HCT116 (cell line): ENCODE results near the gene ERG. TPM values are rescaled to one million over a fixed set of nuclear protein-coding genes. Genes with fewer than 3 reads are reported as not detected.

Experiments used
- ATAC-seq: fragments of 200-7000 bp; cut with Tn5 transposase; 2 replicates; pipeline ENCODE4 v1.9.1; 2020; ENCODE audit warnings: mild to moderate bottlenecking, moderate library complexity
- BruUV-seq: library from RNA; stranded (reverse); fragments of 400-500 nt; replicated peaks from 2 replicates; lab custom pipeline; 2021; lab: Mats Ljungman, UMichigan
- CTCF ChIA-PET: fragments of 300-600 bp; sonication (Branson Sonifier 250); formaldehyde crosslinking; loops from one replicate; lab custom pipeline; 2021; ENCODE audit warnings: antibody characterized with exemption; lab: Charles Lee
- POLR2A ChIA-PET: fragments of 300-600, 350-600 bp; sonication (Branson Sonifier 250); formaldehyde crosslinking; loops from one replicate; lab custom pipeline; 2021; ENCODE audit warnings: antibody characterized with exemption; lab: Charles Lee
- RAD21 ChIA-PET, 2 experiments: fragments of 300-600 bp; sonication (Branson Sonifier 250); formaldehyde crosslinking; loops; one replicate each; lab custom pipeline; 2023; ENCODE audit warnings: low total read pairs in 2 of 2; ENCODE audit not compliant: uncharacterized antibody in 2 of 2, unreplicated experiment in 2 of 2, low non-redundant PET in 1 of 2; lab: Charles Lee
- DNase-seq: peaks from one replicate; pipeline ENCODE4 v3.0.0-alpha.2; 2010; ENCODE audit warnings: low read depth, low spot score
- H2AFZ ChIP-seq: fragments of 200-600 bp; shearing (Covaris generic), sonication (generic); 2 replicates; pipeline ENCODE4 v1.6.1; 2017; ENCODE audit warnings: low read depth, mixed run types, mixed read lengths, antibody characterized with exemption, low read length; ENCODE audit not compliant: poor library complexity, severe bottlenecking
- H3K27ac ChIP-seq: 2 replicates; pipeline ENCODE4 v1.5.1; 2012; ENCODE audit warnings: low read depth, low read length
- H3K27me3 ChIP-seq: fragments of 200-600 bp; sonication (generic); 2 replicates; pipeline ENCODE4 v1.6.1; 2016; ENCODE audit warnings: mixed run types, low read length, mixed read lengths; ENCODE audit not compliant: insufficient read depth
- H3K36me3 ChIP-seq, 2 experiments: fragments of 200-500 bp in 1 of 2; fragments of 200-600 bp in 1 of 2; sonication (Bioruptor generic) in 1 of 2; sonication (generic) in 1 of 2; 2 replicates each; pipeline versions ENCODE4 v1.5.1 to v1.6.1; 2014 to 2016; ENCODE audit warnings: low read length in 2 of 2, inconsistent platforms in 1 of 2, mixed read lengths in 1 of 2, mixed run types in 1 of 2; ENCODE audit not compliant: insufficient read depth in 2 of 2, control insufficient read depth in 1 of 2
- H3K4me1 ChIP-seq, 2 experiments: fragments of 200-600 bp in 1 of 2; sonication (generic) in 1 of 2; 2 replicates each; pipeline versions ENCODE4 v1.5.1 to v1.6.1; 2012 to 2017; ENCODE audit warnings: low read length in 2 of 2, inconsistent platforms in 1 of 2, mild to moderate bottlenecking in 1 of 2, mixed read lengths in 1 of 2, mixed run types in 1 of 2, moderate library complexity in 1 of 2; ENCODE audit not compliant: insufficient read depth in 2 of 2, control insufficient read depth in 1 of 2
- H3K4me2 ChIP-seq: fragments of 200-600 bp; sonication (generic); 2 replicates; pipeline ENCODE4 v1.6.1; 2017; ENCODE audit warnings: mixed run types, low read length, mixed read lengths
- H3K4me3 ChIP-seq, 2 experiments: fragments of 200-600 bp in 1 of 2; sonication (generic) in 1 of 2; replicated peaks in 1 of 2; 2 replicates each; pipeline ENCODE4 v1.5.1; 2011 to 2016; ENCODE audit warnings: low read length in 2 of 2, control low read depth in 1 of 2, low read depth in 1 of 2, mild to moderate bottlenecking in 1 of 2, mixed read lengths in 1 of 2, mixed run types in 1 of 2
- H3K79me2 ChIP-seq: fragments of 200-600 bp; sonication (generic); 2 replicates; pipeline ENCODE4 v1.6.1; 2017; ENCODE audit warnings: mild to moderate bottlenecking, mixed run types, low read length, moderate library complexity, mixed read lengths; ENCODE audit not compliant: insufficient read depth
- H3K9ac ChIP-seq: fragments of 200-600 bp; sonication (generic); 2 replicates; pipeline ENCODE4 v1.6.1; 2016; ENCODE audit warnings: low read length, mixed read lengths
- H3K9me2 ChIP-seq: fragments of 200-600 bp; sonication (generic), shearing (Covaris generic); 2 replicates; pipeline ENCODE4 v1.6.1; 2017; ENCODE audit warnings: mixed run types, mild to moderate bottlenecking, moderate library complexity; ENCODE audit not compliant: insufficient read depth
- H3K9me3 ChIP-seq, 2 experiments: fragments of 200-500 bp in 1 of 2; fragments of 200-600 bp in 1 of 2; sonication (Bioruptor generic) in 1 of 2; sonication (generic) in 1 of 2; 2 replicates each; pipeline ENCODE4 v1.6.1; 2014 to 2017; ENCODE audit warnings: low read length in 2 of 2, mixed read lengths in 2 of 2, inconsistent platforms in 1 of 2, low read depth in 1 of 2, mild to moderate bottlenecking in 1 of 2, mixed run types in 1 of 2, moderate library complexity in 1 of 2; ENCODE audit not compliant: control insufficient read depth in 1 of 2, insufficient read depth in 1 of 2
- H4K20me1 ChIP-seq: fragments of 200-600 bp; sonication (generic), shearing (Covaris generic); 2 replicates; pipeline ENCODE4 v1.6.1; 2017; ENCODE audit warnings: mixed run types, mild to moderate bottlenecking, moderate library complexity; ENCODE audit not compliant: insufficient read depth
- CTCF ChIP-seq, 3 experiments: fragments of 200-600 bp in 1 of 3; sonication (generic) in 1 of 3; IDR thresholded peaks in 2 of 3; conservative IDR thresholded peaks in 1 of 3; 2 replicates each; pipeline ENCODE4 v1.5.1; 2012 to 2017; ENCODE audit warnings: low read depth in 2 of 3, low read length in 2 of 3, antibody characterized with exemption in 1 of 3, borderline replicate concordance in 1 of 3, control low read depth in 1 of 3, mild to moderate bottlenecking in 1 of 3, mixed read lengths in 1 of 3, mixed run types in 1 of 3, moderate library complexity in 1 of 3; ENCODE audit not compliant: insufficient read depth in 1 of 3
- EZH2phosphoT487 ChIP-seq: fragments of 200-600 bp; IDR thresholded peaks from 2 replicates; pipeline ENCODE4 v1.6.1; 2018; ENCODE audit warnings: antibody characterized with exemption, borderline replicate concordance
- FOSL1 ChIP-seq: IDR thresholded peaks from 2 replicates; pipeline ENCODE4 v1.6.1; 2012; ENCODE audit warnings: low read depth
- JUND ChIP-seq: IDR thresholded peaks from 2 replicates; pipeline ENCODE4 v1.6.1; 2012
- POLR2AphosphoS5 ChIP-seq: IDR thresholded peaks from 2 replicates; pipeline ENCODE4 v1.6.1; 2011; ENCODE audit warnings: mild to moderate bottlenecking, low read depth, low read length, moderate library complexity
- RAD21 ChIP-seq: IDR thresholded peaks from 2 replicates; pipeline ENCODE4 v1.6.1; 2012; ENCODE audit warnings: low read depth, mild to moderate bottlenecking
- SP1 ChIP-seq: IDR thresholded peaks from 2 replicates; pipeline ENCODE4 v1.6.1; 2012; ENCODE audit warnings: low read depth
- SRF ChIP-seq: IDR thresholded peaks from 2 replicates; pipeline ENCODE4 v1.6.1; 2012; ENCODE audit warnings: low read depth
- ZFX ChIP-seq: fragments of 450-650 bp; IDR thresholded peaks from 2 replicates; pipeline ENCODE4 v1.6.1; 2017
- ZNF274 ChIP-seq: fragments of 200-500 bp; sonication (Bioruptor generic); IDR thresholded peaks from 2 replicates; pipeline ENCODE4 v1.6.1; 2014; ENCODE audit warnings: mild to moderate bottlenecking, low read depth, low read length, inconsistent platforms
- intact Hi-C: fragments of 100-400 bp; cut with micrococcal nuclease; formaldehyde crosslinking; loops from 2 replicates; pipeline ENCODE4 v1.10.0; 2022
- total RNA-seq: library from RNA; stranded (reverse); gene quantifications from one replicate; pipeline ENCODE4 v1.2.1, GENCODE V29; 2021; ENCODE audit not compliant: unreplicated experiment
- TF ChIP-seq, protein P1 (sequence below): IDR thresholded peaks from 2 replicates; pipeline ENCODE4 v1.6.1; 2011; ENCODE audit warnings: mild to moderate bottlenecking, low read length, moderate library complexity; ENCODE audit not compliant: insufficient replicate concordance; ENCODE audit errors: extremely low read depth

ERG gene
- total RNA-seq, 1 experiment from 2014 or later, result 0.17 TPM

DNA sequence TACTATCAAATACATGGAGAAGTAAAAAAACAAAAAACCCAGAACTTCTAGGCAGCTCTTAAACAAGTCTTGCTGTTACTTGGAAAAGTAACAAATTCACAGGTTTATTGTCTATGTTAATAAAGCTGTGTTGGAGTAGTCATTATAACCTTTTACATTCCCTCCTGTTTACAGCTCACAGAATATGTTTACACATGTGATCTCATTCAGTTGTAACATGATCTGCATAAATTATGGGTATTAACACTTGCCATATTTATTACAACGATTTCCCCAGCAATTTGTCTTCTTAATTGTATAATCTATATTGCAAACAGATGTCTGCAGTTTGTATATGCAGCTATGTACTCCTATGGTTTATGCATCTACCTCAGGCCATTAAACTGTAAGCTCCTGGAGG, 28.6 kb downstream of the ERG start:
- POLR2A ChIA-PET, result no interaction called here

DNA sequence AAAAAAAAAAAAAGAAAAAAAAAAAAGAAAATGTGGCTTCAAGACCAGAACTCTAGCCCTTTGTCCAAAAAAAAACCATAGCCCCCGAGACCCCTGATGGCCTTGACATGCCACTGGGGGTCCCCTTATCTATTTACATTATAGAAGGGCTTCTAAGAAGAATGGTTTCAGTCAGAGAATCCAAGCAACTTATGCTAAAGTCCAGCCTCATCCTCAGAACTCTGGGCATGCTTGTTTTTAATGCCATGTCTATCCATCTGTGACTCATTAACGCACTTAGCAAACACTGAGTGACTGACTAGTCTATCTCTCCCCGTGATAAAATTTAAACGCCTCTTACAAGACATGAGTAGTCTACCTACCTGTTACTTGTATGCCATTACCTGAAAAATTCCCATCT, 29.3 kb downstream of the ERG start:
- H3K4me1 ChIP-seq, result no peaks in the 10 kb centered on the region
- H3K27ac ChIP-seq, result no peak overlapping the region
- no peak overlapping the region for H3K9ac ChIP-seq
- H2AFZ ChIP-seq, result no peak overlapping the region
- ChIA-PET POLR2A (no interaction called here), CTCF (no interaction called here), RAD21 (no interaction called here)
- no peaks in the 10 kb centered on the region for H4K20me1 ChIP-seq
- DNase-seq, result no peak
- H3K9me2 ChIP-seq, result no peaks in the 10 kb centered on the region
- peaks cover 22% of the 10 kb centered on the region for H3K27me3 ChIP-seq
- TF ChIP-seq RAD21 (no peak), CTCF (IDR thresholded peaks at IDR 0.05 in 2 of 3, conservative IDR thresholded peaks at IDR 0.05 in 1 of 3; ENCODE audit: borderline replicate concordance in 1 of 3, insufficient read depth in 1 of 3, low read depth in 2 of 3, low read length in 2 of 3) (no peak), SRF (no peak), ZFX (no peak)
- TF ChIP-seq, protein P1, sequence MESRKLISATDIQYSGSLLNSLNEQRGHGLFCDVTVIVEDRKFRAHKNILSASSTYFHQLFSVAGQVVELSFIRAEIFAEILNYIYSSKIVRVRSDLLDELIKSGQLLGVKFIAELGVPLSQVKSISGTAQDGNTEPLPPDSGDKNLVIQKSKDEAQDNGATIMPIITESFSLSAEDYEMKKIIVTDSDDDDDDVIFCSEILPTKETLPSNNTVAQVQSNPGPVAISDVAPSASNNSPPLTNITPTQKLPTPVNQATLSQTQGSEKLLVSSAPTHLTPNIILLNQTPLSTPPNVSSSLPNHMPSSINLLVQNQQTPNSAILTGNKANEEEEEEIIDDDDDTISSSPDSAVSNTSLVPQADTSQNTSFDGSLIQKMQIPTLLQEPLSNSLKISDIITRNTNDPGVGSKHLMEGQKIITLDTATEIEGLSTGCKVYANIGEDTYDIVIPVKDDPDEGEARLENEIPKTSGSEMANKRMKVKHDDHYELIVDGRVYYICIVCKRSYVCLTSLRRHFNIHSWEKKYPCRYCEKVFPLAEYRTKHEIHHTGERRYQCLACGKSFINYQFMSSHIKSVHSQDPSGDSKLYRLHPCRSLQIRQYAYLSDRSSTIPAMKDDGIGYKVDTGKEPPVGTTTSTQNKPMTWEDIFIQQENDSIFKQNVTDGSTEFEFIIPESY, result no peak
- no TSS peak for BruUV-seq
- H3K4me3 ChIP-seq, result no peak overlapping the region
- H3K79me2 ChIP-seq, result no peaks in the 10 kb centered on the region
- H3K36me3 ChIP-seq, result no peaks in the 10 kb centered on the region
- intact Hi-C loops, result no loop called here
- no peaks in the 10 kb centered on the region for H3K9me3 ChIP-seq
- no peak overlapping the region for H3K4me2 ChIP-seq
- no peak for ATAC-seq

More for the DNA sequence above, 28.6 kb downstream of the ERG start:
- Histone ChIP-seq H3K9me3 (no peaks in the 10 kb centered on the region), H2AFZ (no peak overlapping the region), H3K79me2 (no peaks in the 10 kb centered on the region), H4K20me1 (no peaks in the 10 kb centered on the region), H3K9me2 (no peaks in the 10 kb centered on the region), H3K4me2 (no peak overlapping the region), H3K9ac (no peak overlapping the region), H3K36me3 (no peaks in the 10 kb centered on the region), H3K27ac (no peak overlapping the region), H3K4me3 (no peak overlapping the region), H3K27me3 (peaks cover 22% of the 10 kb centered on the region), H3K4me1 (no peaks in the 10 kb centered on the region)
- RAD21 ChIA-PET, result no interaction called here
- no TSS peak for BruUV-seq
- CTCF ChIA-PET, result no interaction called here
- TF ChIP-seq SP1, result no peak
- no peak for TF ChIP-seq FOSL1
- no peak for TF ChIP-seq ZNF274
- TF ChIP-seq JUND, result no peak
- no peak for TF ChIP-seq POLR2AphosphoS5
- no peak for TF ChIP-seq RAD21
- TF ChIP-seq EZH2phosphoT487, result no peak
- no peak for DNase-seq
- intact Hi-C loops, result no loop called here
- ATAC-seq, result no peak
